Nephron progenitor cell (in vitro differentiated cells): ENCODE results near the gene CDKN2D.
"Not testable (repeated sequence)": the region's sequence is repeated elsewhere in the genome, so short reads cannot be mapped to it uniquely, and the experiment has no call there.

Source experiments
- DNase-seq: peaks from one replicate; pipeline ENCODE4 v3.0.0; 2021
- H3K27ac Mint-ChIP-seq: 2 replicates; pipeline ENCODE4 v1.8.0; 2021; ENCODE audit warnings: mild to moderate bottlenecking, moderate library complexity, mixed read lengths
- H3K27me3 Mint-ChIP-seq: 2 replicates; pipeline ENCODE4 v1.8.0; 2021; ENCODE audit warnings: mild to moderate bottlenecking, low read depth, mixed read lengths; ENCODE audit not compliant: poor library complexity
- H3K36me3 Mint-ChIP-seq: 2 replicates; pipeline ENCODE4 v1.8.0; 2021; ENCODE audit warnings: low read depth, mixed read lengths
- H3K4me1 Mint-ChIP-seq: 2 replicates; pipeline ENCODE4 v1.8.0; 2021; ENCODE audit warnings: mixed read lengths
- H3K4me3 Mint-ChIP-seq: 2 replicates; pipeline ENCODE4 v1.8.0; 2021; ENCODE audit warnings: mild to moderate bottlenecking, moderate library complexity, mixed read lengths
- H3K9me3 Mint-ChIP-seq: 2 replicates; pipeline ENCODE4 v1.8.0; 2021; ENCODE audit warnings: mild to moderate bottlenecking, moderate library complexity, mixed read lengths
- TF ChIP-seq, protein P1 (sequence below): fragments of 200-600 bp; sonication (generic); IDR thresholded peaks from 2 replicates; pipeline ENCODE4 v1.5.0; 2021; ENCODE audit warnings: antibody characterized with exemption

Gene CDKN2D

DNA sequence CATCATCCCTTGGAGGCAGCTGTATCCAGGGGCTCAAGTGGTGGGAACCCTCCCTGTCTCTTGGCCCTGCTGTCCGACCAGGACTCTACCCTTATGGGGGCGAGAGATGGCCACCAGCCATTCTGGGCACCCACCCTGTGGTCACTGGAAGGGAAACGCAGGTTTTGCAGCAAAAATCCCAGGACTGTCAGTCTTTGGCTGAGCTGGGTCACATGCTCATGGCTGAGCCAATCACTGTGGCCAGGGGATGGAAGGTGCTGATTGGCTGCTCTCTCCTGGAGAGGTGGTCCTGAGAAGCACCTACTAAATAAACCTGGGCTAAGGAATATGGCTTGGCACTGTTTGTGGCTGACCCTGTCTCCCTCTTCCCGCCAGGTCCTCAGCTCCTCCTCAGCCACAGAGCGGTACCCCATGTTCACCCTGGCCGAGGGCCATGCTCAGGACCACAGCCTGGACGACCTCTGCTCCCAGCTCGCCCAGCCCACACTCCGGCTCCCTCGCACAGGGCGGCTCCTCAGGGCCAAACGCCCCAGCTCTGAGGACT is 16.2 kb downstream of the CDKN2D start:
- H3K4me1 Mint-ChIP-seq, result no peaks in the 10 kb centered on the region
- peaks cover 65% of the 10 kb centered on the region for H3K36me3 Mint-ChIP-seq
- no peak overlapping the region for H3K4me3 Mint-ChIP-seq
- TF ChIP-seq, protein P1, sequence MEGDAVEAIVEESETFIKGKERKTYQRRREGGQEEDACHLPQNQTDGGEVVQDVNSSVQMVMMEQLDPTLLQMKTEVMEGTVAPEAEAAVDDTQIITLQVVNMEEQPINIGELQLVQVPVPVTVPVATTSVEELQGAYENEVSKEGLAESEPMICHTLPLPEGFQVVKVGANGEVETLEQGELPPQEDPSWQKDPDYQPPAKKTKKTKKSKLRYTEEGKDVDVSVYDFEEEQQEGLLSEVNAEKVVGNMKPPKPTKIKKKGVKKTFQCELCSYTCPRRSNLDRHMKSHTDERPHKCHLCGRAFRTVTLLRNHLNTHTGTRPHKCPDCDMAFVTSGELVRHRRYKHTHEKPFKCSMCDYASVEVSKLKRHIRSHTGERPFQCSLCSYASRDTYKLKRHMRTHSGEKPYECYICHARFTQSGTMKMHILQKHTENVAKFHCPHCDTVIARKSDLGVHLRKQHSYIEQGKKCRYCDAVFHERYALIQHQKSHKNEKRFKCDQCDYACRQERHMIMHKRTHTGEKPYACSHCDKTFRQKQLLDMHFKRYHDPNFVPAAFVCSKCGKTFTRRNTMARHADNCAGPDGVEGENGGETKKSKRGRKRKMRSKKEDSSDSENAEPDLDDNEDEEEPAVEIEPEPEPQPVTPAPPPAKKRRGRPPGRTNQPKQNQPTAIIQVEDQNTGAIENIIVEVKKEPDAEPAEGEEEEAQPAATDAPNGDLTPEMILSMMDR, result no peak
- DNase-seq, result no peak
- no peaks in the 10 kb centered on the region for H3K27me3 Mint-ChIP-seq
- H3K27ac Mint-ChIP-seq, result no peak overlapping the region
- H3K9me3 Mint-ChIP-seq, result no peaks in the 10 kb centered on the region

- Mint-ChIP-seq H3K9me3 (no peaks in the 10 kb centered on the region), H3K4me1 (no peaks in the 10 kb centered on the region), H3K36me3 (peaks cover 69% of the 10 kb centered on the region), H3K4me3 (no peak overlapping the region), H3K27ac (no peak overlapping the region), H3K27me3 (no peaks in the 10 kb centered on the region)
- TF ChIP-seq, protein P1, result no peak
- no peak for DNase-seq
Measured at GRCh38 chr19:10551698-10552301, 17.0 kb downstream of the CDKN2D start.

GRCh38 chr19:10551006-10551405 is 17.8 kb downstream of the CDKN2D start:
- H3K9me3 Mint-ChIP-seq, H3K27me3 Mint-ChIP-seq, H3K4me1 Mint-ChIP-seq, H3K4me3 Mint-ChIP-seq, DNase-seq: not testable (repeated sequence)
- H3K27ac Mint-ChIP-seq, result peak overlapping the region; percentile 29
- H3K36me3 Mint-ChIP-seq, result peaks cover 69% of the 10 kb centered on the region

GRCh38 chr19:10550336-10550735 is 18.4 kb downstream of the CDKN2D start:
- no peak for DNase-seq
- no peak overlapping the region for H3K4me3 Mint-ChIP-seq
- H3K36me3 Mint-ChIP-seq, result peaks cover 65% of the 10 kb centered on the region
- no peak overlapping the region for H3K27ac Mint-ChIP-seq
- H3K9me3 Mint-ChIP-seq, result no peaks in the 10 kb centered on the region
- no peaks in the 10 kb centered on the region for H3K27me3 Mint-ChIP-seq
- no peaks in the 10 kb centered on the region for H3K4me1 Mint-ChIP-seq
- TF ChIP-seq, protein P1, result no peak

GRCh38 chr19:10549733-10550132 is 19.0 kb downstream of the CDKN2D start:
- Mint-ChIP-seq H3K4me1 (peaks cover 5% of the 10 kb centered on the region), H3K4me3 (no peak overlapping the region), H3K9me3 (no peaks in the 10 kb centered on the region), H3K27me3 (no peaks in the 10 kb centered on the region), H3K27ac (no peak overlapping the region), H3K36me3 (peaks cover 65% of the 10 kb centered on the region)
- TF ChIP-seq, protein P1, result no peak
- no peak for DNase-seq

GRCh38 chr19:10548746-10549276 is 20.0 kb downstream of the CDKN2D start:
- H3K4me3 Mint-ChIP-seq, result no peak overlapping the region
- H3K27ac Mint-ChIP-seq, result no peak overlapping the region
- DNase-seq, result no peak
- H3K9me3 Mint-ChIP-seq, result no peaks in the 10 kb centered on the region
- H3K4me1 Mint-ChIP-seq, result peaks cover 5% of the 10 kb centered on the region
- TF ChIP-seq, protein P1, result no peak
- no peaks in the 10 kb centered on the region for H3K27me3 Mint-ChIP-seq
- peaks cover 61% of the 10 kb centered on the region for H3K36me3 Mint-ChIP-seq
